Measurements from ENCODE around the gene CCSER2. TPM values are rescaled to one million over a fixed set of nuclear protein-coding genes. Genes with fewer than 3 reads are reported as not detected.

The CCSER2 gene
- total RNA-seq, 5 donors from 2014 or later (not counting 1 experiment from before 2014, with no cell fraction given): 109 to 137 (median 115) TPM

- ChIA-PET CTCF (interaction anchor here in 1 of 2 donors (2.9 kb wide), 1 partner anchor 12 kb away, joined by 20 read pairs; no protein-coding TSS in a partner anchor), POLR2A (no interaction called here)
- no CpG with 5 or more reads among the region's 4 CpGs for WGBS (ENCODE audit: insufficient coverage)
- H3K4me1 Mint-ChIP-seq: peaks cover 51 to 66% (median 64%) of the 10 kb centered on the region in 3 donors
- Histone ChIP-seq H3K36me3 (ENCODE audit: control insufficient read depth in 2 of 2, extremely low read depth in 1 of 2, insufficient read depth in 1 of 2, low read length in 1 of 2) (no peaks in the 10 kb centered on the region), H3K4me3 (ENCODE audit: control insufficient read depth in 1 of 2, extremely low read depth in 1 of 2, low read length in 1 of 2) (no peak overlapping the region), H3K27ac (ENCODE audit: low read length) (no peak overlapping the region), H3K9me3 (no peaks in the 10 kb centered on the region), H3K27me3 (replicated peaks in 1 of 2; ENCODE audit: control insufficient read depth in 2 of 2, extremely low read depth in 1 of 2, insufficient read depth in 2 of 2, low read length in 1 of 2) (no peaks in the 10 kb centered on the region), H3K4me1 (ENCODE audit: control insufficient read depth in 1 of 2, extremely low read depth in 1 of 2, insufficient read depth in 2 of 2, low read length in 2 of 2) (peaks cover 12 to 22% of the 10 kb centered on the region in 2 experiments)
- H3K27ac Mint-ChIP-seq: no peak overlapping the region
- H3K4me3 Mint-ChIP-seq: no peak overlapping the region
- H3K9me3 Mint-ChIP-seq: no peaks in the 10 kb centered on the region
- no peak for DNase-seq
- H3K36me3 Mint-ChIP-seq: peaks cover 3% of the 10 kb centered on the region
- no peaks in the 10 kb centered on the region for H3K27me3 Mint-ChIP-seq
- no peak for ATAC-seq (replicated peaks in 1 of 4)
Measured at GRCh38 chr10:84348447-84348846, 20.1 kb downstream of the CCSER2 start.

DNA sequence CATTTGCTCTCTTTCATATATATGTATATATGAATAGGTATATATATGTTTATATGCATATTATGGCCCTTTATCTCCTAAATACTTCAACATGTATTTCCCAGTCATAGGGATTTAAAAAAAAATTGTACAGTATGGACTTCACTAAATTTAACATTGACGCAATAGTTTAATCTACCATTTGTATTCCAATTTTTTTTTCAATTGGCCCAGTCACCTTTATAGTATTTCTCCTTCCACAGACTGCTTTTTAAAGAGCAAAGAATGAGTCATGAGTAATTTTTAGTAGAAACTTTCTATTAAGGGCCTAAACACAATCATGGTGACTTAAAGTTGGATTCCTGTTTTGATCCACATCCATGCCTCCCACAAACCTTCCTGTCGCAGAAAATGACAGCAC lies 20.5 kb downstream of the CCSER2 start:
- H3K4me3 Mint-ChIP-seq: no peak overlapping the region
- 100% methylated on average over 1 of the region's 2 CpGs for WGBS (ENCODE audit: insufficient coverage)
- H3K27ac ChIP-seq (ENCODE audit: low read length): no peak overlapping the region
- H3K27me3 ChIP-seq (replicated peaks in 1 of 2; ENCODE audit: control insufficient read depth in 2 of 2, extremely low read depth in 1 of 2, insufficient read depth in 2 of 2, low read length in 1 of 2): no peaks in the 10 kb centered on the region
- H3K4me1 Mint-ChIP-seq: peaks cover 51 to 66% (median 64%) of the 10 kb centered on the region in 3 donors
- POLR2A ChIA-PET: no interaction called here
- CTCF ChIA-PET: interaction anchor here in 1 of 2 donors (2.9 kb wide), 1 partner anchor 13 kb away, joined by 20 read pairs; no protein-coding TSS in a partner anchor
- H3K36me3 Mint-ChIP-seq: peaks cover 3% of the 10 kb centered on the region
- no peaks in the 10 kb centered on the region for H3K36me3 ChIP-seq (ENCODE audit: control insufficient read depth in 2 of 2, extremely low read depth in 1 of 2, insufficient read depth in 1 of 2, low read length in 1 of 2)
- H3K27ac Mint-ChIP-seq: no peak overlapping the region
- no peak for ATAC-seq (replicated peaks in 1 of 4)
- H3K9me3 ChIP-seq: no peaks in the 10 kb centered on the region
- no peak for DNase-seq
- H3K27me3 Mint-ChIP-seq: no peaks in the 10 kb centered on the region
- no peak overlapping the region for H3K4me3 ChIP-seq (ENCODE audit: control insufficient read depth in 1 of 2, extremely low read depth in 1 of 2, low read length in 1 of 2)
- peaks cover 12 to 26% of the 10 kb centered on the region in 2 experiments for H3K4me1 ChIP-seq (ENCODE audit: control insufficient read depth in 1 of 2, extremely low read depth in 1 of 2, insufficient read depth in 2 of 2, low read length in 2 of 2)
- H3K9me3 Mint-ChIP-seq: no peaks in the 10 kb centered on the region

GRCh38 chr10:84352251-84352842 lies 24.0 kb downstream of the CCSER2 start:
- WGBS (ENCODE audit: insufficient coverage): no CpG with 5 or more reads among the region's 7 CpGs
- ChIA-PET POLR2A (interaction anchor here (0.6 to 2.4 kb wide), 4 partner anchors 18 to 185 kb away, joined by 3 to 9 read pairs (median 6); no protein-coding TSS in a partner anchor), CTCF (interaction anchor here (0.6 to 3.0 kb wide), 27 partner anchors 10 to 296 kb away, joined by 3 to 14 read pairs (median 4); partner anchors contain the start of gene CCSER2 (in 1 of the 2))
- no peaks in the 10 kb centered on the region for H3K27me3 Mint-ChIP-seq
- peak; percentile 34 to 83 (median 66) for DNase-seq
- H3K27me3 ChIP-seq (replicated peaks in 1 of 2; ENCODE audit: control insufficient read depth in 2 of 2, extremely low read depth in 1 of 2, insufficient read depth in 2 of 2, low read length in 1 of 2): no peaks in the 10 kb centered on the region
- peaks cover 71 to 82% (median 78%) of the 10 kb centered on the region in 3 donors for H3K4me1 Mint-ChIP-seq
- H3K9me3 ChIP-seq: no peaks in the 10 kb centered on the region
- H3K36me3 ChIP-seq (ENCODE audit: control insufficient read depth in 2 of 2, extremely low read depth in 1 of 2, insufficient read depth in 1 of 2, low read length in 1 of 2): no peaks in the 10 kb centered on the region
- no peak overlapping the region for H3K27ac Mint-ChIP-seq
- peak; percentile 84 to 92 (median 87) for ATAC-seq (replicated peaks in 1 of 4)
- H3K4me1 ChIP-seq (ENCODE audit: control insufficient read depth in 1 of 2, extremely low read depth in 1 of 2, insufficient read depth in 2 of 2, low read length in 2 of 2): peaks cover 11 to 31% of the 10 kb centered on the region in 2 experiments
- H3K4me3 Mint-ChIP-seq: no peak overlapping the region
- no peak overlapping the region for H3K4me3 ChIP-seq (ENCODE audit: control insufficient read depth in 1 of 2, extremely low read depth in 1 of 2, low read length in 1 of 2)
- H3K36me3 Mint-ChIP-seq: peaks cover 3% of the 10 kb centered on the region
- no peaks in the 10 kb centered on the region for H3K9me3 Mint-ChIP-seq
- H3K27ac ChIP-seq (ENCODE audit: low read length): no peak overlapping the region

GRCh38 chr10:84353052-84353803 lies 24.8 kb downstream of the CCSER2 start:
- H3K27me3 ChIP-seq (replicated peaks in 1 of 2; ENCODE audit: control insufficient read depth in 2 of 2, extremely low read depth in 1 of 2, insufficient read depth in 2 of 2, low read length in 1 of 2): no peaks in the 10 kb centered on the region
- no CpG with 5 or more reads among the region's 11 CpGs for WGBS (ENCODE audit: insufficient coverage)
- Mint-ChIP-seq H3K9me3 (no peaks in the 10 kb centered on the region), H3K36me3 (peaks cover 3% of the 10 kb centered on the region), H3K27ac (peak overlapping the region in 1 of 2 donors; percentile 46), H3K4me1 (peaks cover 80 to 87% (median 85%) of the 10 kb centered on the region in 3 donors), H3K27me3 (no peaks in the 10 kb centered on the region), H3K4me3 (no peak overlapping the region)
- H3K4me1 ChIP-seq (ENCODE audit: control insufficient read depth in 1 of 2, extremely low read depth in 1 of 2, insufficient read depth in 2 of 2, low read length in 2 of 2): peaks cover 15 to 38% of the 10 kb centered on the region in 2 experiments
- DNase-seq (no peak), ATAC-seq (replicated peaks in 1 of 4) (no peak)
- no peaks in the 10 kb centered on the region for H3K36me3 ChIP-seq (ENCODE audit: control insufficient read depth in 2 of 2, extremely low read depth in 1 of 2, insufficient read depth in 1 of 2, low read length in 1 of 2)
- ChIA-PET POLR2A (interaction anchor here (0.6 to 2.4 kb wide), 3 partner anchors 19 to 46 kb away, joined by 5 to 9 read pairs (median 8); no protein-coding TSS in a partner anchor), CTCF (interaction anchor here (0.7 to 3.0 kb wide), 23 partner anchors 9 to 185 kb away, joined by 3 to 14 read pairs (median 4); partner anchors contain the start of gene CCSER2 (in 1 of the 2))
- no peak overlapping the region for H3K27ac ChIP-seq (ENCODE audit: low read length)
- no peak overlapping the region for H3K4me3 ChIP-seq (ENCODE audit: control insufficient read depth in 1 of 2, extremely low read depth in 1 of 2, low read length in 1 of 2)
- no peaks in the 10 kb centered on the region for H3K9me3 ChIP-seq

DNA sequence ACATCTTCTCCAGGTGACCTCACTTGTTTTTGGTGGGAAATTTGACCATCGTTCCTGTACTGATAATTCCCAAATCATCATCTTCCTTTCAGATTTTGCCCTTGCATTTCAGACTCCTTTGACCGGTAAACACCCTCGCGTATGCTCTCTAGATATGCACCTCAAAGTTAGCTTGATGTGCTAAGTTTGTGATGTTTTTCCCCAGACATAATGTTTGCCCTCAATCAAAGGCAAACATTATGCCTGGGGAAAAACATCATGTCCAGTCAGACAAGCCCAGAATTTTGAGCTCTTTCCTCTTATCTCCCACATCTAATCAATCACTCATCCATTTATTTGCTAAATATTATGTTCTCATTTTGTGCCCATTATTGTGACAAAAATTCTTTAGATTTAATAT lies 26.2 kb downstream of the CCSER2 start:
- no peaks in the 10 kb centered on the region for H3K36me3 ChIP-seq (ENCODE audit: control insufficient read depth in 2 of 2, extremely low read depth in 1 of 2, insufficient read depth in 1 of 2, low read length in 1 of 2)
- H3K27me3 ChIP-seq (replicated peaks in 1 of 2; ENCODE audit: control insufficient read depth in 2 of 2, extremely low read depth in 1 of 2, insufficient read depth in 2 of 2, low read length in 1 of 2): no peaks in the 10 kb centered on the region
- ATAC-seq (replicated peaks in 1 of 4) (no peak), DNase-seq (no peak)
- H3K36me3 Mint-ChIP-seq: no peaks in the 10 kb centered on the region
- peaks cover 16 to 36% of the 10 kb centered on the region in 2 experiments for H3K4me1 ChIP-seq (ENCODE audit: control insufficient read depth in 1 of 2, extremely low read depth in 1 of 2, insufficient read depth in 2 of 2, low read length in 2 of 2)
- H3K9me3 Mint-ChIP-seq: no peaks in the 10 kb centered on the region
- peak overlapping the region in 1 of 2 donors; percentile 4 for H3K27ac Mint-ChIP-seq
- no peak overlapping the region for H3K4me3 ChIP-seq (ENCODE audit: control insufficient read depth in 1 of 2, extremely low read depth in 1 of 2, low read length in 1 of 2)
- CTCF ChIA-PET: interaction anchor here (0.7 to 2.2 kb wide), 5 partner anchors 10 to 183 kb away, joined by 3 to 6 read pairs (median 5); no protein-coding TSS in a partner anchor
- peaks cover 86 to 87% (median 86%) of the 10 kb centered on the region in 3 donors for H3K4me1 Mint-ChIP-seq
- H3K9me3 ChIP-seq: no peaks in the 10 kb centered on the region
- no peak overlapping the region for H3K27ac ChIP-seq (ENCODE audit: low read length)
- H3K4me3 Mint-ChIP-seq: peak overlapping the region in 1 of 3 donors; percentile 4
- no CpG with 5 or more reads among the region's 4 CpGs for WGBS (ENCODE audit: insufficient coverage)
- H3K27me3 Mint-ChIP-seq: no peaks in the 10 kb centered on the region
- POLR2A ChIA-PET: no interaction called here

GRCh38 chr10:84355106-84355505 lies 26.7 kb downstream of the CCSER2 start:
- H3K4me1 ChIP-seq (ENCODE audit: control insufficient read depth in 1 of 2, extremely low read depth in 1 of 2, insufficient read depth in 2 of 2, low read length in 2 of 2): peaks cover 17 to 40% of the 10 kb centered on the region in 2 experiments
- no peaks in the 10 kb centered on the region for H3K36me3 Mint-ChIP-seq
- peak overlapping the region in 1 of 2 donors; percentile 36 for H3K27ac Mint-ChIP-seq
- DNase-seq: no peak
- H3K4me3 ChIP-seq (ENCODE audit: control insufficient read depth in 1 of 2, extremely low read depth in 1 of 2, low read length in 1 of 2): no peak overlapping the region
- CTCF ChIA-PET: interaction anchor here (1.1 to 2.2 kb wide), 4 partner anchors 19 to 182 kb away, joined by 3 to 6 read pairs (median 4); no protein-coding TSS in a partner anchor
- no peaks in the 10 kb centered on the region for H3K27me3 ChIP-seq (replicated peaks in 1 of 2; ENCODE audit: control insufficient read depth in 2 of 2, extremely low read depth in 1 of 2, insufficient read depth in 2 of 2, low read length in 1 of 2)
- 80% methylated on average over 1 of the region's 2 CpGs for WGBS (ENCODE audit: insufficient coverage)
- no peaks in the 10 kb centered on the region for H3K9me3 Mint-ChIP-seq
- H3K4me3 Mint-ChIP-seq: peak overlapping the region in 1 of 3 donors; percentile 4
- POLR2A ChIA-PET: no interaction called here
- no peak for ATAC-seq (replicated peaks in 1 of 4)
- no peaks in the 10 kb centered on the region for H3K9me3 ChIP-seq
- H3K27me3 Mint-ChIP-seq: no peaks in the 10 kb centered on the region
- H3K27ac ChIP-seq (ENCODE audit: low read length): no peak overlapping the region
- H3K36me3 ChIP-seq (ENCODE audit: control insufficient read depth in 2 of 2, extremely low read depth in 1 of 2, insufficient read depth in 1 of 2, low read length in 1 of 2): no peaks in the 10 kb centered on the region
- peaks cover 86 to 87% (median 87%) of the 10 kb centered on the region in 3 donors for H3K4me1 Mint-ChIP-seq

Data from T-cell (primary cell).